NAMALWA (cell line): ENCODE measurements around the gene GADD45A.
A peak's percentile ranks its signal among the peaks of the same experiment; 100 is the strongest.

ENCODE experiments used
- DNase-seq: peaks from one replicate; pipeline ENCODE4 v3.0.0-alpha.2; 2015; ENCODE audit warnings: low spot score

GADD45A gene

GRCh38 chr1:67668660-67669059, 16.3 kb upstream of the GADD45A start:
- DNase-seq: no peak

- DNase-seq: no peak
Observed at GRCh38 chr1:67672260-67672803, 12.7 kb upstream of the GADD45A start.

- no peak for DNase-seq
Observed at GRCh38 chr1:67673468-67674201, 11.4 kb upstream of the GADD45A start.

GRCh38 chr1:67674260-67675011, 10.6 kb upstream of the GADD45A start:
- DNase-seq: peak; percentile 82

GRCh38 chr1:67675800-67676199, 9.2 kb upstream of the GADD45A start:
- DNase-seq: peak; percentile 95

- DNase-seq: peak; percentile 34
Observed at GRCh38 chr1:67676287-67676686, 8.7 kb upstream of the GADD45A start.

- DNase-seq: peak; percentile 59
Observed at GRCh38 chr1:67676946-67677345, 8.1 kb upstream of the GADD45A start.

- DNase-seq: peak; percentile 22
Observed at GRCh38 chr1:67677408-67677807, 7.6 kb upstream of the GADD45A start.

- no peak for DNase-seq
Observed at GRCh38 chr1:67677930-67678329, 7.1 kb upstream of the GADD45A start.

GRCh38 chr1:67679691-67680090, 5.3 kb upstream of the GADD45A start:
- no peak for DNase-seq

- DNase-seq: no peak
Observed at GRCh38 chr1:67680486-67680885, 4.5 kb upstream of the GADD45A start.

GRCh38 chr1:67682659-67683197, 2.3 kb upstream of the GADD45A start:
- no peak for DNase-seq

GRCh38 chr1:67683316-67683715, 1.7 kb upstream of the GADD45A start:
- DNase-seq: no peak

GRCh38 chr1:67683766-67684525, 1.1 kb upstream of the GADD45A start:
- peak; percentile 42 for DNase-seq

GRCh38 chr1:67684526-67685066, 405 bp upstream of the GADD45A start:
- DNase-seq: no peak

GRCh38 chr1:67685558-67686266, 711 bp downstream of the GADD45A start:
- DNase-seq: peak; percentile 58

GRCh38 chr1:67686267-67687197, 1.5 kb downstream of the GADD45A start:
- peak; percentile 70 for DNase-seq

- peak; percentile 46 for DNase-seq
Observed at GRCh38 chr1:67687198-67687545, 2.2 kb downstream of the GADD45A start.

GRCh38 chr1:67687649-67688048, 2.6 kb downstream of the GADD45A start:
- no peak for DNase-seq

GRCh38 chr1:67688526-67689219, 3.7 kb downstream of the GADD45A start:
- DNase-seq: no peak
